ENCODE measurements around the gene DSCAML1.

DNA sequence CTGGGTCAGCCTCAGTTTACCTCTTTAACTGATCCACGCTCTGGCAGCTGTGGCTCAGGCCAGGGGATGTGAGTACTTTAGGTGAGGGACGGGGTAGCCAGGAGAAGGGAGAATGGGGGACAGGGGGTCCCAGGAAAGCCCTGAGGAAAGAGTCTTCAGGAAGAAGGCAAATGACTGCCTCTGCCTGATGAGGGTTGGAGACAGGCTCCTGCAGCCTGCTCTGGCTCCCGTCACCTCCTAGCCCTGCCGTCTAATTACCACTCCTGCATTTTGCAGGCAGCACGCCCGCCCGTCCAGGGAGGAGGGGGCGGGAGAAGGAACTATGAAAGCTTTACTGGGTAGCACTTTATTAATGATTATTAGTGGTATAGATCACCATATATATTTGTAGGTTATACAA, 352.8 kb downstream of the DSCAML1 start:
- TF ChIP-seq CTCF (IDR thresholded peaks at IDR 0.05) (no peak), EP300 (IDR thresholded peaks at IDR 0.05) (no peak), POLR2AphosphoS5 (IDR thresholded peaks at IDR 0.05) (no peak)

All from upper lobe of left lung (tissue), 4 donors.